Measurements from ENCODE around the gene TEX22.
A peak's percentile ranks its signal among the peaks of the same experiment; 100 is the strongest.

Gene TEX22

DNA sequence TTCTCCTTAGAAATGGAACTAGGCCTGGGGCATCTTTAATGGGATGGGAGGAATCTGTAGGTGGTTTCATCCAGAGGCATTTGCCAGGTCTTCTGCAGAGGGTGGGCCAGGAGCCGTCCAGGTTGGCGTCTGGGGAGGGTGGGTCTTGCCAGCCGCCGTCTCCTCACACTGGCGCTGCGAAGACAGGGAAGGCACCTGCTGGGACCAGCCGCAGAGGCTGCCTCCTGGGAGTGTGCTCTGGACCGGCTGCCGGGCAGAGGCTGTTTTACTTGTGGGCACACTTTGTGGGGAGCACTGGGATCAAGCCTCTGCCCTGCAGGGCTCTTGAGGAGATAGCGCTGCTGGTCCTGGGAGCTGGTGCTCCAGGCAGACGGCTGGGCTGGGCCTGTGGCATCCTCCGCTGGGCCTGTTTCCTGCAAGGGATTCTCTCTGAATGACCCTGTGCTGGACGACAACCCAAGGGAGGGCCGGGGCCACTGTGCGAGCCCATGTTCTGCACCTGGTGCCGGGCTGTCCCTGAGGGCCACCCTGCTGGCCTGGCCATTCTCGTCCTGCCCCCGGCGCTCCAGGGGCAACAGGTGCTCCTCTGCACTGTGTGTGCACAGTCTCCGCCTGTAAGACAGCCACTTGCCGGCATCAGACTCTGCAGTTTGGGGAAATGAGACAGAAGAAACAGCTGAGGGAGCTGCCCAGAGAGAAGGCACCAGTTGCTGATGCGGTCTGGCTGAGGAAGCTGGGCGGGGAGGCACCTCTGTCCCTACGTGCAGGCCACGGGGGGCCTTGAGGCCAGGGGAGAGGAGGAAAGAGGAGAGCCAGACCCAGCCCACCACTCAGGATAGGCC is 10.0 kb upstream of the TEX22 start:
- Mint-ChIP-seq H3K27ac (no peak overlapping the region), H3K36me3 (no peaks in the 10 kb centered on the region), H3K4me3 (no peak overlapping the region), H3K27me3 (no peaks in the 10 kb centered on the region), H3K9me3 (no peaks in the 10 kb centered on the region), H3K4me1 (no peaks in the 10 kb centered on the region)

DNA sequence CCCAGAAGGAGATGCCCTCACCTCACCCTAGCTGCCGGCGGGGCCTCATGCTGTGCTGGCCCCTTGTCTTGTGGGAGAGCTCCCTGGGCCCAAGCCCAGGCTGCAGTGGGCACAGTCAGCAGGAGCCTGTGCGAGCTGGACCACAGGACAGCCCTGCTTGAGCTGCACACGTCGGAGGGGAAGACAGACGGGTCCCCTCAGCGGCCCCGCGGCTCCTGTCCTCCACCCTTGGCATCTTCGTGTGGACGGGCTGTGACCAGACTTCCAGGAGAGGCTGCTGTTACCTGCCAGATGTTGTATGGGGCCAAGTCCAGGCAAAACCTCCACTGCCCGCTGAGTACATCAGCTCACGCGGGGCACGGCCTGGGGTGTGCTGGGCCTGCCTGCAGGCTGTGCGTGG is 9.4 kb upstream of the TEX22 start:
- H3K27ac Mint-ChIP-seq, result no peak overlapping the region
- no peaks in the 10 kb centered on the region for H3K27me3 Mint-ChIP-seq
- H3K4me1 Mint-ChIP-seq, result no peaks in the 10 kb centered on the region
- no peak overlapping the region for H3K4me3 Mint-ChIP-seq
- no peaks in the 10 kb centered on the region for H3K9me3 Mint-ChIP-seq
- no peaks in the 10 kb centered on the region for H3K36me3 Mint-ChIP-seq

DNA sequence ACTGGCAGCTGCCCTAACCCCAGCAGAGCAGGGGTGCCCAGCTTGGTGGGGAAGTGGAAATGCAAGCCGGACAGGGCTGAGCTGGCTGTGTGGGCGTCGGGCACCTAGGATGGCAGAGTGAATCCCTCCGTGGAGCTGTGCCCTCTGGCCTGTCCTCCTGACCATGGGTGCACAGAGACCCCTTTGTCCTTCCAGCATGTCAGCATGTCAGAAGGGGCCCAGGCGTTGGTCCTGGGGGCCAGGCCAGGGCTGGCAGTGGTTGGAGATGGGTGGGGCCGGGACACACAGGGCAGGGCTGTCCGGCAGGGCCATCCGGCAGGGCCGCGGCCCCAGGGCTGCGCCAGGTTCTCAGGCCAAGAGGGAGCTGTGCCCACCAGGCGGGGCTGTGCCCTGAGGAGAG is 8.8 kb upstream of the TEX22 start:
- H3K27me3 Mint-ChIP-seq, result no peaks in the 10 kb centered on the region
- H3K4me1 Mint-ChIP-seq, result no peaks in the 10 kb centered on the region
- H3K36me3 Mint-ChIP-seq, result no peaks in the 10 kb centered on the region
- no peaks in the 10 kb centered on the region for H3K9me3 Mint-ChIP-seq
- no peak overlapping the region for H3K27ac Mint-ChIP-seq
- no peak overlapping the region for H3K4me3 Mint-ChIP-seq

DNA sequence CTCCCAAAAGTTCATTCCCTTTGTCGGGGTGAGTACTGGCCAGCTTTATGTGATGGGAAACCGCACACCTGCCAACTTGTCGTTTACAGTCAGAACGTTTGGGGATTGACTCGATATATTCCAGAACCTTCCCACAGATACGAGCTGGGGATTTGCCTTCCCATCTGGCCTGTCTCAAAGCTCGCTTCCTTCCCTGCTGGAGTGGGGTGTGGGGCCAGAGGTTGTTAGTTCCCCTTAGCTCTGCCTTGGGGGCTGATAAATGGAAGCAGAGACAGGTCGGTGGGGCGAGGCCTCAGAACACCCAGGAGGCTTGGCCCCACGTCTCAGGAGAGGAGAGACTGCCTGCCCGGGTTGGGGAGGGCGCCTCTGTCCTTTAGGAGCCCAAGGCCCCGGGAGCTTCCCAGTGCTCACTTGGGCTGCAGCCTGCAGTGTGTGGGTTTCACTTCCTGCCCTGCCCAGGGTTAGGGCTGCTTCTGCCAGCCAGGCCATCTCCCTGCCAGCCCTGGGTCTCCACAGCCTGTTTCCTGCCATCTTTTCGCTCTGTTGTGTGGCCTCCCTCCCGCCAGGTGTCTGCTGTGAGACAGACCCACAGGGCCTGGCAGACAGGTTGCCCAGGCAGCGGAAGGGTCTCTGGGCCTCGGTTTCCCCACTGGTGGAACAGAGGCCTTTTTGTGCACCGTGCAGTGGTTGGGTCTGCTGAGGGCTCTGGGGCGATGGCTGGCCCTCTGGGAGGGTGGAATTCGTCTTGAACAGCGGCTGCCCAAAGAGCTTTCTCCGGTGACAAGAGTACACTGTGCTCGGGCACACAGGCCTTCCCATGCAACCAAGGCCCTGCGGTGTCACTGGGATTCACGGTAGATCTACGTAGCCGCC is 8.1 kb upstream of the TEX22 start:
- no peak overlapping the region for H3K4me3 Mint-ChIP-seq
- no peaks in the 10 kb centered on the region for H3K36me3 Mint-ChIP-seq
- H3K27me3 Mint-ChIP-seq, result no peaks in the 10 kb centered on the region
- H3K9me3 Mint-ChIP-seq, result no peaks in the 10 kb centered on the region
- H3K4me1 Mint-ChIP-seq, result no peaks in the 10 kb centered on the region
- no peak overlapping the region for H3K27ac Mint-ChIP-seq

DNA sequence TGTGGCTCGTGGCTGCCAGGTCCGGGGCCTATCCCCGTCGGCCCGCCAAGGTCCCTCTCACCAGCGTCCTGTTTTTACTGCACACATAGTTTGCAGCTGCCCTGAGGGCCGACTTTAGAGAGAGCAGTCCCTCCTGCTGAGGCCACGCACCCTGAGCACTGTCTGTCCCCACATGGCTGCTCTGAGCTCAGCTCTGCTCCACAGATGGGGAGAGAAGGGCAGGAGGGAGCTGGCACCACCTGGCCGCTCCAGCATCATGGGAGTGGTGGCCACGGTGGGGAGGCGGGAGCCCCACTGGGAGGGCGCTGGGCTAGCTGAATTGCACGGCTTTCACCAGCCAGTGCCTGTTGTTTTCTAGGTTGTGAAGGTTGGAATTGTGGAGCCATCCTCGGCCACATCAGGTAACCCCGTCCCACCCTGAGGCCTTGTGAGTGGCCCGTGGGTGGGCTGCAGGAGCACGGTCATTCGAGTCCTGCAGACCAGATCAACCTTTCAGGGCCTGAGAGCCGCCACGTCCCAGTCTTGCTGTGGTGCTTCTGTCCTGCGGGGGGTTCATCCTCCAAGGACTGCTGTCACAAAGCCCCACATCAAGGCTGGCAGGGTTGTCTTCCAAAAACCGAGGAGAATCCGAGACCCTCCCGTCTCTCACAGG is 7.4 kb upstream of the TEX22 start:
- Mint-ChIP-seq H3K36me3 (no peaks in the 10 kb centered on the region), H3K9me3 (no peaks in the 10 kb centered on the region), H3K27ac (no peak overlapping the region), H3K27me3 (no peaks in the 10 kb centered on the region), H3K4me3 (no peak overlapping the region), H3K4me1 (no peaks in the 10 kb centered on the region)

DNA sequence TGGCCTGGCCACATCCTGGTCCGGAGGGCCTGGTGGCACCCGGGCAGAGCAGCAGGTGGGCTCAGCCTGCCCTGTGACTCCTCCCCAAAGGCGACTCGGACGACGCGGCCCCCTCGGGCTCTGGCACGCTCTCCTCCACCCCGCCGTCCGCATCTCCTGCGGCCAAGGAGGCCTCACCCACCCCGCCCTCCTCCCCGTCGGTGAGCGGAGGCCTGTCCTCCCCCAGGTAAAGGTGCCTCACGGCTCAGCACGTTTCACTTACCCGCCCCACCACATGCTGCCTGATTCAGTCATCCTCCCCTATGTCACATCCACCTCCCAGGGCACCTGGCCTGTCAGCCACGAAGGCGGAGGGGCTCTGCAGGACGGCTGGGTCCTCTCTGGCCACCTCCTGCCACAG is 6.8 kb upstream of the TEX22 start:
- Mint-ChIP-seq H3K27me3 (no peaks in the 10 kb centered on the region), H3K27ac (no peak overlapping the region), H3K4me3 (no peak overlapping the region), H3K36me3 (no peaks in the 10 kb centered on the region), H3K4me1 (no peaks in the 10 kb centered on the region), H3K9me3 (no peaks in the 10 kb centered on the region)

DNA sequence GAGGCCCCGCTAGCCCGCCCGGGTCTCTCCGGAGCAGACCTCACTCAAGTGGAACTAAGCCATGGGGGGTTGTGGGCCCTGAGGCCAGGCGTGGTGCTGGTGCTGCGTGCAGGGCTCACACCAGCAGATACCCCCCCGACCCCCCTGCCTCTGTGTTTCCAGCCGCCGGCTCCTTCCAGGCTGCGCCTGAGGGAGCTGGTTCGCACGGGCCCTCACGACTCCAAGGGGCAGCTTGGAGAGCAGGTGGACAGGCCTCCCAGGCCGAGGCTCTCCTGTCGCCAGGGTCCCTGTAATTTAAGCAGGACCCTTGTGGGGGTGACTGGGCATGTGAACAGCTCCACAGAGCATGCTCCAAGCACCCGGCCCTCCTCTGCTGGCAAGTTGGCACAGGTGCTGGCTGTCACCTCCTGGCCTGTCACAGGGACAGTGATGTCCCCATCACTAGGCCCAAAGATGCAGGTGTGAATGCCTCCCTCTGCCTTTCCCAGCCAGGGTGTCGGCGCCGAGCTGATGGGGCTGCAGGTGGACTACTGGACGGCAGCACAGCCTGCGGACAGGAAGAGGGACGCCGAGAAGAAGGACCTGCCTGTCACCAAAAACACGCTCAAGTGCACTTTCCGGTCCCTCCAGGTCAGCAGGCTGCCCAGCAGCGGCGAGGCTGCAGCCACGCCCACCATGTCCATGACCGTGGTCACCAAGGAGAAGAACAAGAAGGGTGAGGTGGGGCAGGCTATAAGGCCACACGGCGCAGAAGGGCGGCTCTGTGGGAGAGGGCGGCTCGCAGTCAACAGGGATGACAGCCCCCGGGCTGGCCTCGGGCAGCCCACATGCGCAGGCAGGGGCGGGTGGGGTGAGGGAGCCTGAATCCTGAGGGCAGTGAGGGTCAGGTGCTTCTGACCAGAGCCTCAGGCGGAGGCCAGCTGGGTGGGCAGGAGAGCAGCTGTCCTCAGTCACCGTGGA is 5.9 kb upstream of the TEX22 start:
- Mint-ChIP-seq H3K36me3 (no peaks in the 10 kb centered on the region), H3K4me1 (peaks cover under 1% of the 10 kb centered on the region), H3K27ac (peak overlapping the region; percentile 41), H3K9me3 (no peaks in the 10 kb centered on the region), H3K4me3 (no peak overlapping the region), H3K27me3 (no peaks in the 10 kb centered on the region)

DNA sequence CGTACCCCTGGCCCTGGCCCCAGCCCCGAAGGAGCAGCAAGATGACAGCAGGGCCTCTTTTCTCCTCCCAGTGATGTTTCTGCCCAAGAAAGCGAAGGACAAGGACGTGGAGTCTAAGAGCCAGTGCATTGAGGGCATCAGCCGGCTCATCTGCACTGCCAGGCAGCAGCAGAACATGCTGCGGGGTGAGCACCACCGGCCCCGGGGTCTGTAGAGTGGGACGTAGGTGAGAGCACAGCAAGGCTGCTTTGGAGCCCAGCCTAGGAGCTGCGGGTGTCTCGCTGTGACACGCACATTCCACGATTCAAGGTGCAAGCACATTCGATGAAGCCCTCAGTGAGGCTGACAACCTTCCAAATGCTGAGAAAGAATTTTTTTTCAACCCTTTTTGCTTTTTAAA is 5.2 kb upstream of the TEX22 start:
- Mint-ChIP-seq H3K4me3 (no peak overlapping the region), H3K9me3 (no peaks in the 10 kb centered on the region), H3K27me3 (no peaks in the 10 kb centered on the region), H3K27ac (no peak overlapping the region), H3K36me3 (no peaks in the 10 kb centered on the region), H3K4me1 (peaks cover 5% of the 10 kb centered on the region)

DNA sequence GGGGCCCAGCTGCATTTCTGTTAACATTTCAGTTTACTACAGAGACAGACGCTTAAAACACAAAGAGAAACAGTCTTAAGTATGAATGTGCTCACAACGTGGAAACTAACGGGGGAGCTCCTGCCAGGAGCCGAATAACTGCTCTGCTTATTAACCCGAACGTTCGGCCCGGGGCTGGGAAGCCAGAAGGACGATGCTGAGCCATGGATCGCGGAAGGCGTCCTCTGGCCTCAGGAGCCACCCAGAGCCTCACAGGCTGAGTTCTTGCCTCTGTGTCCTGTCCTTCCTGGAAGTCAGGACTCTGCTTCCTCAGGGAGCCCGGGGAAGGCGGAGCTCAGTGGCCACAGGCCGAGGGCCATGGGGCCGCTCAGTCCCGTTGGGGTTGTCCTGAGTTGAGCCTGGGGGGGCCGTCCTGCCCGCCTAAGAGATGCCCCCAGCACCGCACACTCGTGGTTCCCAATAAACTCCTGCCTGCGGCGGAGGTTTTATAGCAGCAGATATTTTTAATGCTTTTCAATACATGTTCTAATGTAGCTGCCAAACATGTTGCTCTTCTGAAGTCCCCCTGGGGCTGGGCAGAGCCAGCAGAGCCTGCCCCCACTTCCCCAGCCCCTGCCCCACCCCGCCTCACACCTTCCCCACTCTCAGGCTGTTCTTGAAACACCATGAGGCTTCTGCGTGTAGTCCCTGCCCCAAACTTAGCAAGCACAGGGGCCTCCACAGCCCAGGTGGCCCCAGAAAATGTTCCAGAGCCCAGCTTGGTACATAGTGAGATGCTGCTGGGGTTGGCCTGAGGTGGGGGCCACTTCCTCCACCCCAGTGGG is 3.4 kb upstream of the TEX22 start:
- no peak overlapping the region for H3K4me3 Mint-ChIP-seq
- no peaks in the 10 kb centered on the region for H3K9me3 Mint-ChIP-seq
- no peak overlapping the region for H3K27ac Mint-ChIP-seq
- H3K36me3 Mint-ChIP-seq, result no peaks in the 10 kb centered on the region
- H3K4me1 Mint-ChIP-seq, result peaks cover 5% of the 10 kb centered on the region
- H3K27me3 Mint-ChIP-seq, result no peaks in the 10 kb centered on the region

DNA sequence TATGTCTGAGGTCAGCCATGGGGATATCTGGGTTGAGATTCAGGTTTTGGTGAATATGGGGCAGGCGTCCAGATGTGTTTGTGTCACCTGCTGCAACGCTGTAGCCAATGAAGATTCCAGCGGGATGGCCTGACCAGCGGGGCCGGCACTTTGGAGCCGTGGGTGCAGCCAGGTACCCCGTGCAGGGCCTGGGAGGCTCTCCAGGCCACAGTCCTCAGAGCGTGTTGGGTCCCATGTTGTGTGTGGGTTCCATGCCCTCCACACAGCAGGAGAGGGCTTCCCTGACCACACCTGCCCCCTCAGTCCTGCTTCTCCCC is 2.8 kb upstream of the TEX22 start:
- Mint-ChIP-seq H3K27me3 (no peaks in the 10 kb centered on the region), H3K27ac (no peak overlapping the region), H3K4me1 (peaks cover 8% of the 10 kb centered on the region), H3K9me3 (peaks cover 3% of the 10 kb centered on the region), H3K36me3 (peaks cover 4% of the 10 kb centered on the region), H3K4me3 (no peak overlapping the region)

DNA sequence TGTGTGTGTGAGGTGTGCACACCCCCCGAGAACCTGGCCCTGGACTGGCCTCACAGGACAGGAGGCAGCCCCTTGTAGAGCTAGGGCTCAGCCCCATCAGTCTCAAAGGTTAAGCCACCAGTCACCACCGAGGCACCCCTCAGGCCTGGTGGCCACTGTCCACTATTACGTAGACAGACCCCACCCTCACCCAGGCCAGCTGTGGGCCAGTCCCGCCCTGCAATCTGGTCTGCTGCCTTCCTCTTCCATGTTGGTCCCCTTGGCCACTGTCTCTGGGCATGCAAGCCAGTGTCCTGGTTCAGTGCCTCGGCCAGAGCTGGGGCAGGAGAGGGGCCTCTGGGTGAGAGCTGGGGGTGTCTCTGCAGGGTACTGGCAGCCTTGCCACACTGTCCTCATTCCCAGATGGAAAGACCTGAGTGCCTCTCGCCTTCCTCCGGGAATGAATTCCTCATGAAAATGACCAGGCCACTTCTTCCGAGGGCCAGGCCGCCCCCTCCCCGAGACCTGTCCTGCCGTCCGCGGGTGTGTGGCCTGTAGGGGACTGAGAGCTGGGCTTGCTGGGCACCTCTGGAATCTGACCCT is 897 bp upstream of the TEX22 start:
- peak overlapping the region; percentile 93 for H3K27ac Mint-ChIP-seq
- peaks cover 12% of the 10 kb centered on the region for H3K36me3 Mint-ChIP-seq
- peaks cover 15% of the 10 kb centered on the region for H3K4me1 Mint-ChIP-seq
- no peaks in the 10 kb centered on the region for H3K27me3 Mint-ChIP-seq
- H3K4me3 Mint-ChIP-seq, result peak overlapping the region; percentile 91
- H3K9me3 Mint-ChIP-seq, result peaks cover 10% of the 10 kb centered on the region

DNA sequence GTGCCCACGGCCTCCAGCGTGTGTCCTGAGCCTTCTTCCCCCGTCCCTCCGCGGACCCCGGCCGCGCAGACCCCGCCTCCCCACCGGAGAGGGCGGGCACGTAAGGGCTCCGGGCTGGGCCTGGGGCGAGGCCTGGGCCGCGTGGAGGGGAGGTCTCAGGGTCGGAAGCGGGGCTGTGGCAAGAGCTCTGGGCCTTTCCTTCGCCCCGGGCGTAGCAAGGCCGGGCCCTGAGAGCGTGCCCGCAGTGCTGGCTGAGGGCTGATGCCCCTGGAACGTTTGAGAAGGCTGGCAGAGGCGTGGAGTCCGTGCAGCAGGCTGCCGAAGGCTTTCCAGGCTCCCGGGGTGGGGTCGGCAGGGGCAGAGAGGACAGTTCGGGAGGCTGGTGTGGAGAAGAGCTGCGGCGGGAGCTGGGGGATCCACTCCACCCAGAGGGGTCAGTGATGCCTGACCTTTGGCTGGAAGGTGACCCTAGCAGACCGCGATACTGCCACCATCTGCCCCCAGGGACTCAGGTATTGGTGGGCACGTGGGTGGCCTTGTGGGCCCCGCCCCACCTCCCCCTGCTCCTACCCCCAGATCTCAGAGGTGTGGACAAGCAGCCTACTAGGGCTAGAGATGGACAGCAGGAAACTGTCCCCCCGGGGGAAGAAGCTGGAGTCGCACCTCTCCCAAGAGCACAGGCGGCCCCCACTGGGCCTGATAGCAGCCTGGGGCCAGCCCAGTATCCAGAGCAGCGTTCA is 558 bp downstream of the TEX22 start:
- Mint-ChIP-seq H3K27me3 (no peaks in the 10 kb centered on the region), H3K4me3 (peak overlapping the region; percentile 91), H3K9me3 (peaks cover 10% of the 10 kb centered on the region), H3K4me1 (peaks cover 25% of the 10 kb centered on the region), H3K27ac (peak overlapping the region; percentile 94), H3K36me3 (peaks cover 12% of the 10 kb centered on the region)

DNA sequence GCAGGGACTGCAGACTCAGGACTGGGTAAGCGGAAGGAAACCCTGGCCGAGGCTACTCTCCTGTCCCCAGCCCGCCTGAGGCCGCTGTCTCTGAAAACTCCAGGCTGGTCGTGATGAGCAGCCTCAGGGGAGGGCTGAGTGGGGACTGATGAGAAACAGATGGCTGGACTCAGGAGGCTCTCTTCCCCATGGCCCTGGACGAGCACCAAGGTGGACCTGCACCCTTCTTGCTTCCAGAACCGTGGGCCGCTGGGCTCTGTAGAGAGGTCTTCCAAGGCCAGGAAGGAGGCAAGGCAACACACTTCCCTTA is 1.1 kb downstream of the TEX22 start:
- peaks cover 10% of the 10 kb centered on the region for H3K9me3 Mint-ChIP-seq
- peak overlapping the region; percentile 91 for H3K4me3 Mint-ChIP-seq
- H3K4me1 Mint-ChIP-seq, result peaks cover 30% of the 10 kb centered on the region
- no peaks in the 10 kb centered on the region for H3K27me3 Mint-ChIP-seq
- H3K27ac Mint-ChIP-seq, result no peak overlapping the region
- H3K36me3 Mint-ChIP-seq, result peaks cover 12% of the 10 kb centered on the region

DNA sequence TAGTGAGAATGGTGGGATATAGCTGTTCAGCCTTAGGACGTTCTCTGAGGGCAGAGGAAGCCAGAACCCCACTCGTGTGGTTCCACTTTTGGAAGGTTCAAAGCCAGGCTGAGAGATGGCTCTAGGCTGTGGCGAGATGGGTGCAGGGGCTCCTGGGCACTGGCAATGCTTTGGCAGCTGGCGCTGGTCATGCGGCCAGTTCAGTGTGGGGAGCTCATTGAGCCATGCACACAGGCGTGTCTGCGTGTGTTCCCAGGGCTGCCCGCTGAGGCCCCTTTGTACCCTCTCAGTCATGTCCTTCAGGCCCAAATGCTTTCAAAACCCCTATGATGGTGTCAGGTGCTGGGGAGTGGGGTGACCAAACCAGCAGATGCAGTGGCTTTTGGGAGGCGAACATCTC is 1.7 kb downstream of the TEX22 start:
- H3K9me3 Mint-ChIP-seq, result peaks cover 10% of the 10 kb centered on the region
- H3K27me3 Mint-ChIP-seq, result no peaks in the 10 kb centered on the region
- H3K4me1 Mint-ChIP-seq, result peaks cover 36% of the 10 kb centered on the region
- peak overlapping the region; percentile 91 for H3K4me3 Mint-ChIP-seq
- no peak overlapping the region for H3K27ac Mint-ChIP-seq
- peaks cover 12% of the 10 kb centered on the region for H3K36me3 Mint-ChIP-seq
